SW 1271 (cell line): ENCODE data around the gene MELTF.

Experiments
- DNase-seq, 2 experiments: peaks; one replicate each; lab custom pipeline; 2025; lab: John Stamatoyannopoulos, UW

The MELTF gene

DNA sequence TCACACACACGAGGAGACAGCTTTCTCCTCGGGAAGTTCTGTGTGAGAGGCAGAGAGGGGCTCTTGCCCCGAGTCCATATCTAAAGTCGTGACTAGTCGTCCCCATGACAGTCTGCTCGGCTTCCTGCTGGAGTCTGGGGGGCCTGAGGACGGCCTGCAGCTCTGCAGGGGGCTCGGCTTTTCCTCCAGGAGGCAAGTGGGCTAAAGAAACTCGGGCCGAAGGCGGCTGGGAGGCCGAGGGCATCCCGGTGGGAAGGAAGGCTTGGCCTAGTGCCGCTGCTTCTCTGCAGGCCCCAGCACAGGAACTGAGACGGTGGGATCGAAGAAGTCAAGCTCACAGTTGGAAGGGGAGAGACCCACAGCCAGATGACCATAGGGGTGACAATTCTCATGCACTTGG lies 35.6 kb downstream of the MELTF start:
- no peak for DNase-seq

DNA sequence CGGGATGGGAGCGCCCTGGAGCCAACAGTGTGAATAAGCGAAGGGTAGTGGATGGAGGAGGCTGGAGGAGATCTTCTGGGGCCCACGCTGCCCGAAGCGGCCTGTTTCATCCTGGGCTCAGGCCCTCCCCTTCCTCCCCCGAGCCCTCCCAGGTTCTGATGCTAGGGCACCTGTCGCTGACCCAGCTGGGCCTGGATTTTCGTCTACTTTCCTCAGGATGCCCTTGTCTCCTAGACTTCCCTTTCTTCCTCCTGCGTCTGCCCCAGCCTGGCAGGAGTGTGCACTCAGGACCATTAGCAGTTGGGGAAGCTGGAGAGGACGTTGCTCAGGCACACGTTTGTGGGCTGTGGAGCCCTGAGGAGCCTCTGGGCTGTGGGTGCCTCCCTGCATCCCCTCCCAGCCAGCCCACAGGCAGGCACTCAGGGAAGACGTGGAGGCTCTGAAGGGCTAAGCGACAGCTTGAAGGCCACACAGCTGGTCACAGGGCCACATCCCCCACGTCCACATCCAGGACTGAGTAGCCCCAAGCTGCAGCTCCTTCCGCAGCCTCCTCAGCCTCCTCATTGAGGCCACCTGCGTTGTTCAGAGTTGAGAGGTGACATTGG lies 37.1 kb downstream of the MELTF start:
- no peak for DNase-seq

DNA sequence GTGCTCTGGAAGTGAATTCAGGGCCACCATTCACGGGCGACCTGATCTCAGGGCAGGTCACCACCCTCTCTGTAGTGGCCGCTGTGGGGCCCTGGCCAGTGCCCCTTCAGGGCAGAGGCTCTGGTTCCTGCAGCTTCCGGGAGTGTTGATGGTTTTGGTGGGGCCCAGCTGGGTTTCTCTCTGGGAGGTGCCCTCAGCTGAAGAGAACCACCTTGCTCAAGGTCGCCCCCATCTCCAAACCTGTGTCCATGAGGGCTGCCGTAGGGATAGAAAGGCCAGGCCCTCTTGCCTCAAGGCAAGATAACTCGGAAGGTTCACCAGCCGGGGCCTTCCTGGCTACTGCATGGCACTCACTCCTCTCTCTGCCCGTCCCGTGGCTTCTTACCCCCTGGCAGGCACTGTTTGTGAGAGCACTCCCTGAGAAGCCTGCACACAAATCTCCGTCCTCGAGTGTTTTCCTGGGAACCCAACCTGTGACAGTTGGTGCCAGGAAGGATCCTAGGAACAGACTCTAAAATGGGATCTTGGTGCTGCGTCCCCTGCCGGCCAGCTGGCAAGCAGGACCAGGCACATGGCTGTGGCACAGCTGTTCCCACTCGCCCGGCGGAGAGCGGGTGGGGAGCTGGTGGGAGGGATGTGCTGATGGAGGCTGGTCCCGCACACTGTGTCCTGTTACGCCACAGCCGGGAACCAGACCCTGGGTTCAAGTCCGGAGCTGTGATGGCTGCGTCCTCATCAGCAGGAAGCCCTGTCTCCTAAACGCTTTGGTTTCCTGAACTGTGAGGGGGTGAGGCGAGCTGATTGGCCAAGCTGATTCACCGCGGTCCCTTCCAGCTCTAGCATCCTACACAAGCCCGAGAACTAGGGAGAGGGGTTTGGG lies 37.8 kb downstream of the MELTF start:
- no peak for DNase-seq

DNA sequence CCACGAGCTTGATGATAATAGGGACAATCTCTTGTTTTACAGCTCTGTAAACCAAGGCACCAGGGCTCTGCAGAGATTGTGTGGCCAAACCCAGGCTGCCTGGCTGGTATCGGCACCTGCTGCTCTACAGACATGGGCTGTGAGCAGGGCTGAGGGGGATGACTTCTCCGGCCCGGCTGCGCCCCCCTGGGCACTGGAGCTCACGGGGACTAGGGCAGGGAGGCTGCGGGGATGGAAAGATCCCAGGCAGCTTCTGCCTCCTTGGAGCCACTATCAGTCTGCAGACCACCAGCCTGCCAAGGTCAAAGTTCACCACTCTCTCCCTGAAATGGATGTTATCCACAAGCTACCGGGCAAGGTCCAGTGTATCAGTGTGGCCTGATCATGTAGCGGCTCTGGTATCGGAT lies 39.0 kb downstream of the MELTF start:
- no peak for DNase-seq

DNA sequence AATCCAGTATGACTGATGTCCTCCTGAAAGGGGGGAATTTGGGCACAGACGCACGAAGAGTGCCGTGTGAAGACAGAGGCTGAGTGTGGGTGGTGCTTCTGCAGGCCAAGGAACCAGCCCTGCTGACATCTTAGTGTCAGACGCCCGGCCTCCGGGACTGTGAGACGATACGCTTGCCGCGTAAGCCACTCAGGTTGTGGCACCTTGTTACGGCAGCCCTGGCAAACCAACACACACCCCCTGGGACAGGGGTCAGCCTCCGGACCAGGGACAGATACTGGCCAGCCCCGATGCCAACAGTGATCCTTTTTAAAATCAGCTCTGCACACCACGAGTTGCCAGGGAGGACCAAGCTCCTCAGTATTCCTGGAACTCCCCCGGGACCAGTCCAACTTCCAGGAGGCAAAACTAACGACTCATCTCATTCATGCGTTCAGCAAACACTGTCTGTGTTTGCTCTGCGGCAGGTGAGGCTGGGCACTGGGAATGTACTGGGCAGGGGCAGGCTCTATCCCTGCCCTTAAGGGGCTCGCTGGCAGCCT lies 39.8 kb downstream of the MELTF start:
- DNase-seq = no peak

DNA sequence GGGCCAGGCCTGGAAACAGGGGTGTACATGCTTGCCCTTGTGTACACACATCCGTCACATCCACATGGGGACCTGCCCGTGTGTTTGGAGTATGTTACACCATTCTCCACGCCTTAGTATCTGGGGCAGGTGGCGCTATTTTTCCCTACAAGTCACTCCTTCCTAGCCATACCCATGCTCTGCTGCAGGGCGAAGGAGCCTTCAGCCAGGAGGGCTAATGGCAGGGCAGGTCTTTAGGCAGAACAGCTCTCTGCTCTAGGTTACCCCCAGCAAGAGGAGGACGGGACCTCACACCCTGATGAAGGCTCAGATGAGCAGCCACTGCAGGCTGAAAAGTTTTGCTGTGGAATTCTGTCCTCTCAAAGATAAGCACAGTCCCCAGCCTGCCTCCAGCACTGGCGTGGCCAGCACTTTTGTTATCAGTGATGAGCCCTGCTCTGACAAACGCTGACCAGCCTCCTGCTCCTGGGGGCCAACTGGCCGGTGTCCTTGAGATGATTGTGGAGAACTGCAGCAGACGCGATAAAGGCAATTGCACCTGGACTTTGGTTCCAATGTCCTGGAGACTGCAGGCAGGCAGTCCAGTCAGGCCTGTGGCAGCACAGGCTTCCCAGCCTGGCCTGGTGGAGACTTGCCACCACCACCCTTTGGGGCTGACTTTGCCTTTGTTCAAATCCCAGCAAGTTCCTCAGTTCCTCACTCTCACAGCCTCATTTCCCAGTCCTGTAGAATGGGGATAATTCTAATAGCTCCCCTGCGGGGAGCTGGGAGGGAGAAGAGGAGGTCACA lies 41.2 kb downstream of the MELTF start:
- no peak for DNase-seq

DNA sequence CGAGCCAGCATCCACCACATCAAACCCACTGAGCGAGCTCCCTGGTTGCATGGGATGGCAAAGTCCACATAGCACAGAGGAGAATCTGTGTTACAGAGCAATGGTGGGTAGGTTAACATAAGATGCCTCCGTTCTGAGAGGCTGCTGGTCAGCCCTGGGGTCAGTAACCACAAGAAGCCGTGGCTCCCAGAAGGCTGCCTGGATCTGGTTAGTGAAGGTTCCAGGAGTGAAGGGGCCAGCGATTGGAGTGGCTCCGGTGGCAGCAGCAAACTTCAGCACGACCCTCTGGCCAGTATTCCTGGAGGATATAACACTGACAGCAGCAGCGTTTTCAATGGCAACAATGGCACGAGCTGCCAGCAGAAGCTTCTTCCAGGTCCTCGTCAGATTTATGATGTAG lies 42.6 kb downstream of the MELTF start:
- DNase-seq = no peak

DNA sequence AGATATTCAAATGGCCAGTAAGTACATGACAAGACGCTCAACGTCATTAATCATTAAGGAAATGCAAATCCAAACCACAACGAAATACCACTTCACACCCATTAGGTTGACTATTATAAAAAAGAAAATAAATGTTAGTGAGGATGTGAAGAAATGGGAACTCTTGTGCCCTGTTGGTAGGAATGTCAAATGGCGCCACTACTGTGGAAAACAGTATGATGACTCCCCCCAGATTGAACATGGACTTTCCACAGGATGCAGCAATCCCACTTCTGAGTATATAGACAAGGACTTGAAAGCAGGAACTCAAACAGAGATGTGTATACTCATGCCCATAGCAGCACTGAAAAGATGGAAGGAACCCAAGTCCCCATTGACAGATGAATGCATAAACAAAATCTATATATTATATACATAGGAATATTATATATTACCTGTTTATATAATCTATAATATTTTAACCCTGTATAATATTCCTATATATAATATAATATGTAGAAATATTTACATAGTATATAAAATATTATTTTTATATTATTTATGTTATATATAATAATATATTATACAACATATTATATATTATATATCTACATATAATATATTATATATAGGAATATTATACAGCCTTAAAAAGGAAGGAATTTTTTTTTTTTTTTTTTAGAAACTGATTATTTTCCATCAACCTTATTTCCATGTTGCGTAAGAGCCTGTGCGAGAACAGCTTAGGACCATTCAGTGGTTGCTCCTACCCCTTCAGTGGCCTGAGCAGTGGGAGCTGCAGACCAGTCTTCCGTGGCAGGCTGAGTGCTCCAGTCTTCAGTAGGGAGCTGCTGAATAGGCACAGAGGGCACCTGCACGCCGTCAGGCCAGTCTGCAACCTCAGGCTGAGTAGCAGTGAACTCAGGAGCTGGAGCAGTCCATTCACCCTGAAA lies 43.4 kb downstream of the MELTF start:
- DNase-seq = no peak

DNA sequence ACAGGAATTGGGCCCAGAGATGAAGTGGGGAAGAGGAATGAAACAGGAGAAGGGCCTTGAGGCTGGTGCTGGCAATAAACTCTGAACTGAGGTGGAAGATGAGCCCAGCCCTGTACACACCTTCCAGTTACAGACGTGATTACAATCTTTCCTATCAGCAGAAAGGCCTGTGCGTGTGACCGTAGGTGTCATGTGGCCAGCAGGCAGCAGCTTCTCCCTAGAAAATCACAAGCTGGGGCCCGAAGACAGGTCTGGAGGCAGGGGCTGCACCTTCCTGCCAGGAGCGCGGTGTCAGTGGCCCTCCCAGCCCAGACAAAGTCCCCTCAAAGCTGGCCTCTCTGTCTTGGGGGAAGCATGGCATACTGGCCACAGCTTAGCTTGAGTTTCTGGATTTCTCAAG lies 44.3 kb downstream of the MELTF start:
- no peak for DNase-seq

DNA sequence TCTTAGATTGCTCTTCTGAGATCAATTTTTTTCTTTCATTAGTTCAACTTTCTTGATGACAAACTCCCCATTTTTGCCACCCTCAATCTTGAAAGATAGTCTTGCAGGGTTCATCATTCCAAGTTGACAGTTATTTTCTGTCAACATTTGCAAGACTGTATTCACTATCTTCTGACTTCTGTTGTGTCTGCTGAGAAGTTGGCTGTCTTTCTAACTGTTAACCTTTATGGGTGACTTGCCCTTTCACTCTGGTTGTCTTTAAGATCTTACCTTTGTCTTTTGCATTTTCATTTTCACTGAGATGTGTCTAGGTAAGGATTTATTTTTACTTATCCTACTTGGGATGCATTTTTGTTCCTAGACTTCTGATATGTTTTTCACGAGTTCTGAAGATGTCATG lies 46.4 kb downstream of the MELTF start:
- no peak for DNase-seq

DNA sequence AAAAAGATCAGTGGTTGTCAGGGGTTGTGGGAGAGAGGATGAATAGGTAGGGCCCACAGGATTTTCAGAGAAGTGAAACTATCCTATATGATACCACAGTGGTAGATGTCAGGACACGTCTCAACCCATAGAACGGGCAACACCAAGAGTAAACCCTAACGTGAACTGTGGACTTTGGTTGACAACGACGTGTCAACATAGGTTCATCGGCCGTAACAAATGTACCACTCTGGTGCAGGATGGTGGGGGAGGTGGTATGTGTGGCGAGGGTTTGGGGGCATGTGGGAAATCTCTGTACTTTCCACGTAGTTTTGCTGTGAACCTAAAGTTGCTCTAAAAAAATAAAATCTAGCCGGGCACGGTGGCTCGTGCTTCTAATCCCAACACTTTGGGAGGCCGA lies 48.0 kb downstream of the MELTF start:
- no peak for DNase-seq

DNA sequence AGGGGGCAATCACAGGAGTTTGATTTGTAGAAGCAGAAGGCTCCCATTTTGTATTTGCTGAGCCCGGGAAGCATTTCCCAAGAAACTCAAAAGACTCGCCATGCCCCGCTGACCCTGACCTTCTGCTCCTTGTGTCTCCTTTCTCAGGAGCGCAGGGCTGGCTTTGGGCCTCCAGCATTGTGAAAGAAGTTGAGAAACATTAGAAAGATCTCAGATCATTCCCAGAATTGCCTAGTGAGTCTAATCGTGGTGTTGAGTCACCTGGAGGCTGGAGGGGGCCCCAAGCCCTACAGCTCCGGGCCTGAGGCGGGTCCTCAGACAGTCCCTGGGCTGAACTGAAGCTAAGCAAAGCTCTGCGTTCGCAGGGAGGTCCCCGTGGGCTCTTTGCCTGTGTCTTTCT lies 50.1 kb downstream of the MELTF start:
- no peak for DNase-seq

DNA sequence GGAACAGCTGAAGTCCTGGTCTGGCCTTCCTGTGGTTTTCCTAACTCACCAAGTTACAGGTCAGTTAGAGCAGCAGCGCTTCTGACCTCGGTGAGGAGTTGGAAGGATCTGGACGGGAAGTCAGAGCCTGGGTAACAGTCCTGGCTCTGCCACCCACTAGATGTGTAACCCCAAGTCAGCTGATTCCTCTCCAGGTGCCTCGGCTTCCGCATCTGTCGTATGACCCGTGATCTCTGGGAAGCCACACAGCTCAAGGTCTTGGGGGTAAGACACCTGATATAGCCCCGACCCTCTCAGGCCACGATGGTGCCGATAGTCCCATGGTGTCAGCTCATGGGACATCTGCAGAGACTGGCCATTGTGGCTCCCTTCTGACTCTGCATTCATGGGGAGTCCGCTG lies 52.7 kb downstream of the MELTF start:
- no peak for DNase-seq

DNA sequence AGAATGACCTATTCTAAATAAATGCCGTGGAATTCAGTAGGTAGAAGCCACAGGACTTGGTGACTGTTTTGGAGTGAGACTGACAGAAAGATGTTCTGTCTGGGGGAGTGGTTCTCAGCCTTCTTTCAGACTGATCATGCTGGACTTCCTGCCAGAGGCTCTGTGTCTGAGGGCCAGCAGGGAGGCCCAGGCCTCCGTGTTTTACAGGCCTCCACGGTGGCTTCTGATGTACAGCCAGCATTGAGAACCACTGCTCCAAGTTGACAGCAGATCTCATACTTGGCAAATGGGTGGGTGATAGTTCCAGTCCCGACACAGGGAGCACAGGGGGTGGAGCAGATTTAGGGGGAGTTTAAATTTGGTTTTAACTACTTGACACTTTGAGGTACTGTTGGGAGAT lies 54.3 kb downstream of the MELTF start:
- DNase-seq = no peak

DNA sequence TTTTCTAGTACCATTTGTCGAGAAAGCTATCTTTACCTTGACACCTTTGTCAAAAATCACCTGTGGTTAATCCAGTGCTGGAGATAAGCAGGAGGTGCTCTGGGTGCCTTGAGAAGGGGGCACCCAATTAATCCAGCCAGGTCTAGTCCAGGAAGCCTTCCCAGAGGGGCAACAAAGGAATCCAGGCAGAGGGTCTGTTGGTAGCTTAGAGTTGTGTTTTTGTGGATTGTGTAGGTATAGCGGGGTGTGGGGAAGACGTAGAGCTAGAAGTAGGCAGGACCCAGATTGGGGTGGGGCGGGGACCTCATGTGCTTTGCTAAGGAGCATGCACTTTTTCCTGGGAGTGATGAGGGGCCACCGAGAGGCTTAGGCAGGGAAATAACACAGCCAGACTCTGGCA lies 55.0 kb downstream of the MELTF start:
- DNase-seq = no peak

DNA sequence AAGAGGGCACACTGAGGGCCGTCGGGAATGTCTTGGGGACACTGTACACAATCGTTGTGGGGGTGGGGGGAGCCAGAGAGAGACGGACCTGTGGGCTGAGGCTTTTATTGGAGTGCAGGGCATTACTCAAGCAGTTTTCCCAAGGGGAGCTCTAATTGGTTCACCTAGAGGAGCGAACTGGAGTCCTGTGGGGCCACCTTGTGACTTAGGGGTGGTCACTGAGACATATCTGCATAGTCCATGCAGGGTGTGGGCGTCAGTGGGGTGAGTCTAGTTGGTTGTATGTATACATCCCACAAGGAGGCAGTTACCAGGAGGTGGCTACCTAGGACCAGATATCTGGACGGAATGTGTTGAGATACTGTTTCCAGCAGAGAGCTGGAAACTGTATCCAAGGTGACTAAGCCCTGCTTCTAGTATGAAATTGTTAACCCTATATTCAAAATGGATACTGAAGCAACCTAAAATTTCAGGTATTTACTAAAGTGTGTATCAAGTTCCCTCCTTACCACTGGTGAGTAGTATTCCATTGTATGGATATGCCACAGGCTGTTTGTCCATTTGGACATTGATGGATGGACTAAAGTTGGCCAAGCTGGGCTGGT lies 58.4 kb downstream of the MELTF start:
- peak in 1 of 2 experiments; percentile 11 for DNase-seq

DNA sequence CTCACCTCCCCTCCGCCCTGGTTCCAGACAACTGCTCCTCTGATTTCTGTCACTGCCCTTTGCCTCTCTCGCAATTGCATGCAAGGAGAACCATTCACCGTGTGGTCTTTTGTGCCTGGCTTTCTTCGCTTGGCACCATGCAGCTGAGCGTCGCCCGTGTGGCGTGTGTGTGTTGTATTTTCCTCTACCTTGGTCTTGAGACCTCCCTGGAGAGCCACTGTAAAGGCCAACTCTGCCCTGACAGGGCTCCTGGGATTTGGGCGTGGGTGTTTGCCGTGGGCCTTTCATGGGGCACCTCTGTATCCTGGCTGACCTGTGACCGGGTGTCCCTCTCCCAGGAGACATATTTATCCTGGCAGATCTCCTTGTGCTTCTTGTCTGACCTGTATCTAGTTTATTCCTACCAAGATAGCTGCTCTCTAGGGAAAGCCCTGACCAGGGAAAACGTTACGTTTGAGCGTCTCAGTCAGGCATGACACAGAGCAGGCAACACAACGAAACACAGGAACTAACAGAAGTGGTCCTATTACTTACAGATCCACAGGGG lies 59.0 kb downstream of the MELTF start:
- no peak for DNase-seq

DNA sequence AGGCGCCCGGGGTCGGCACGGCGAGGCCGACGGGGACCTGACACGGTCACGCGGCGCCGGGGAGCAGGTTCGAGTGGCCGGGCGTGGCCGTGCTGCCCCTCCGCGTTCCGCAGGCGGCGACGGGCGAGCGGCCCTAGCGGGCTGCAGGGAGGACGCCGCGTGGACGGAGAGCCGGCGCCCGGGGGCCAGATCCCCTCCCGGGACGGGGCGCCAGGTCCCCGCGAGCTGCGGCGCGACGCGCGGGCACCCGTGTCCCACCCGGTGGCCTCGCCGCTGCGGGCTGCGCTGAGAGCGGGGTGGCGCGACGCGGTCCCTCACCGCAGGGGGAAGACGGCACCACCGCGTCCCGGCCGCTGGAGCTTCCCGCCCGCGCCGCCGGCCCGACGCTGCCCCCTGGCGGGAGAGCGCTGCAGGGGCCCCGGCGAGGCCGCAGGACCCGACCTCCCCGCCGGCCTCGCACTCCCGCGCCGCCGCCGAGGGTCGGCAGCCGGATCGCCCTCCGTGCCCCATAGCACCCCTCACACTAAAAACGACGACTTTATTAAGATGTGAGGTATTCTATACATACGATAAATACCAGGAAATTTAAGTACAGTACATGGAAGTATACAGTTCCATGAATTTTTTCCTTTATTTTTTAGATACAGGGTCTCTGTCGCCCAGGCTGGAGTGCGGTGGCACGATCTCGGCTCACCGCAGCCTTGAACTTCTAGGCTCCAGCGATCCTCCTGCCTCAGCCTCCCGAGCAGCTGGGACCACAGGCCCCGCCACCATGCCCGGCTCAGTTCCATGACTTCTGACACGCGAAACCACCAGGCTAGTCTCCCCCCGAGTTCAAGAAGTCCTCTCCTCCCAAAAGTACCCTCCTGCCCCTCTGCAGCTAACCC lies 59.7 kb downstream of the MELTF start:
- peak in 1 of 2 experiments; percentile 37 for DNase-seq

DNA sequence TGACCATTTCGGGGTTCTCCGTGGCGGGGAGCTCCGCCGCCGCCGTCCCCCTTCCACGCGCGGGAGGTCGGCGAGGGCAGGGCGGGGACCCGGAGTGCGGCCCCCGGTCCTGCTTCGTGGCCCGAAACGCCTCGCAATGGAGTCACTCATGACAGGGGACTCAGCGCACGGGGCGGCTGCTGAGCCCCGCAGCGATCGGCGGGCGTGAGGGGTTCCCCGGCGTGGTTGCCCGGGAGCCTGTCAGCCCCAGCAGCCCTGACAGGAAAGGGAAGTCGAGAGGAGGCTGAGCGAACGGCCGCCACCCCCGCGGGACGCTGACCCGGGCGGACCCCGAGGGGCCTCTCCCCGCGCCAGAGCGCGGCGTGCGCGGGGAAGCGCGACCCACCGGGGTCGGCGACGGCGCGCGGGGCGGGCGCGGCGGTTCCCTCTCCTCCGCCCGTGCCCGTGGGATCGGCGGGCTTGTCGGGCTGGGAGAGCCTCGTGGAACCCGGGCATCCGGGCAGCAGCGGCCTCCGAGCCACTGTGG lies 60.4 kb downstream of the MELTF start:
- no peak for DNase-seq
